ENCODE results near the gene PSEN1.

DNA sequence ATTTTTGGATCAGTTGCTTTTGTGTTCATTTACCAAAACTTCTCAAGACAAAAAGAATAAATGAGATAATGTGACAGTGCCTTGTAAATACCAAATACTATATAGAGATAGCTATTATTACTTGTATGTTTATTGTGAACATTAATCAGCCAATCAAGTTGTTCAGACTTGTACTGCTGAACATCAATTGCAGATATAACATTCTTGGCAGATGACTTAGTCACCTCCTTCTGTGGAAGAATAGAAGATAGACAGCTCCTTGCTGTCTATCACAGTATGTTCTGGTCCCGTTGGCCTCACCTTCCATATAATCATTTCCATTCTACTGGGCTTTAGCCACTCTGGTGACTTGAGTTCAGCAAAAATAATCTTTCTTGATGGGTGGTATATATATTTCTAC lies 30.1 kb downstream of the PSEN1 start:
- no peak for TF ChIP-seq EZH2 (IDR thresholded peaks at IDR 0.05; ENCODE audit: low read length, unreplicated experiment)
- TF ChIP-seq, protein P1, sequence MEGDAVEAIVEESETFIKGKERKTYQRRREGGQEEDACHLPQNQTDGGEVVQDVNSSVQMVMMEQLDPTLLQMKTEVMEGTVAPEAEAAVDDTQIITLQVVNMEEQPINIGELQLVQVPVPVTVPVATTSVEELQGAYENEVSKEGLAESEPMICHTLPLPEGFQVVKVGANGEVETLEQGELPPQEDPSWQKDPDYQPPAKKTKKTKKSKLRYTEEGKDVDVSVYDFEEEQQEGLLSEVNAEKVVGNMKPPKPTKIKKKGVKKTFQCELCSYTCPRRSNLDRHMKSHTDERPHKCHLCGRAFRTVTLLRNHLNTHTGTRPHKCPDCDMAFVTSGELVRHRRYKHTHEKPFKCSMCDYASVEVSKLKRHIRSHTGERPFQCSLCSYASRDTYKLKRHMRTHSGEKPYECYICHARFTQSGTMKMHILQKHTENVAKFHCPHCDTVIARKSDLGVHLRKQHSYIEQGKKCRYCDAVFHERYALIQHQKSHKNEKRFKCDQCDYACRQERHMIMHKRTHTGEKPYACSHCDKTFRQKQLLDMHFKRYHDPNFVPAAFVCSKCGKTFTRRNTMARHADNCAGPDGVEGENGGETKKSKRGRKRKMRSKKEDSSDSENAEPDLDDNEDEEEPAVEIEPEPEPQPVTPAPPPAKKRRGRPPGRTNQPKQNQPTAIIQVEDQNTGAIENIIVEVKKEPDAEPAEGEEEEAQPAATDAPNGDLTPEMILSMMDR (conservative IDR thresholded peaks at IDR 0.05; ENCODE audit: low read depth, low read length), result no peak

Measured in PC-3 (cell line).